Globus pallidus (tissue), 1 donor: Measurements from ENCODE around the gene GNB3.
A peak's percentile ranks its signal among the peaks of the same experiment; 100 is the strongest.

Experiments used
- DNase-seq: peaks from one replicate; pipeline ENCODE4 v3.0.0-alpha.2; 2015; ENCODE audit warnings: low spot score

GNB3 gene

DNA sequence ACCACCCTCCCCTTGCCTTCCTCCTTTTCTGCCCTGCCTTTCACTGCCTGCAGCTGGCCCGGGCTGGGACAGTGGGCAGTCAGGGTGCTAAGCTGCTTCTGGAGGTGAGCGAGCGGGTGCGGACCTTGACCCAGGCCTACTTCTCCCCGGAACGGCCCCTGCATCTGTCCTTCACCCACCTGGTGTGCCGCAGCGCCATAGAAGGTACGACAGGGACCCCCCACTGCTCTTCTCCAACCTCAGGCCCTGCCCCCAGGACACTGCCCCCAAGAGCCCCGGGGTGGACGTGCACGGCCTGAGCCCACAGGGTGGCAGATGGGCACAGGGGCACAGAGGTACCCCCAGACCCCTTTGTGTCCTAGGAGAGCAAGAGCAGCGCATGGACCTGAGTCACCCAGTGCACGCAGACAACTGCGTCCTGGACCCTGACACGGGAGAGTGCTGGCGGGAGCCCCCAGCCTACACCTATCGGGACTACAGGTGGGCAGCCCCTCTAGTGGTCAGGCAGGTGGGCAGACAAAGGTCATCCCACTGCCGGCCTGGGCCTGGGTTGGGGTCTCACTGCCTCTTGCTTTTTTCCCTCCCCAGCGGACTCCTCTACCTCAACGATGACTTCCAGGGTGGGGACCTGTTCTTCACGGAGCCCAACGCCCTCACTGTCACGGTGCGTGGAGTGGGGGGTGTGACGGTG is 3.2 kb upstream of the GNB3 start:
- no peak for DNase-seq

DNA sequence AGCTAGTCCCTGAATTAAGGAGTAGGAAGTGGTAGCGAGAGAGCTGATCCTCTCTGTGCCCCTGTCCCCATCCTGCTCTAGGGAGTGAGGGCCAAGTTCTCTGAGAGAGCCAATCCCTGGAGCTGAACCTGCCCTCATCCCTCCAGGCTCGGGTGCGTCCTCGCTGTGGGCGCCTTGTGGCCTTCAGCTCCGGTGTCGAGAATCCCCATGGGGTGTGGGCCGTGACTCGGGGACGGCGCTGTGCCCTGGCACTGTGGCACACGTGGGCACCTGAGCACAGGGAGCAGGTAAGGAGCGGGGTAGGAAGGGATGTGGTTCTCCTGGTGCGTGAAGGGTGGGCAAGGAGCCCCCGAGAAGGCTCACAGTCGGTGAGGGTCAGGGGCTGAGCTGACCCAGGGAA is 1.9 kb upstream of the GNB3 start:
- DNase-seq: no peak

DNA sequence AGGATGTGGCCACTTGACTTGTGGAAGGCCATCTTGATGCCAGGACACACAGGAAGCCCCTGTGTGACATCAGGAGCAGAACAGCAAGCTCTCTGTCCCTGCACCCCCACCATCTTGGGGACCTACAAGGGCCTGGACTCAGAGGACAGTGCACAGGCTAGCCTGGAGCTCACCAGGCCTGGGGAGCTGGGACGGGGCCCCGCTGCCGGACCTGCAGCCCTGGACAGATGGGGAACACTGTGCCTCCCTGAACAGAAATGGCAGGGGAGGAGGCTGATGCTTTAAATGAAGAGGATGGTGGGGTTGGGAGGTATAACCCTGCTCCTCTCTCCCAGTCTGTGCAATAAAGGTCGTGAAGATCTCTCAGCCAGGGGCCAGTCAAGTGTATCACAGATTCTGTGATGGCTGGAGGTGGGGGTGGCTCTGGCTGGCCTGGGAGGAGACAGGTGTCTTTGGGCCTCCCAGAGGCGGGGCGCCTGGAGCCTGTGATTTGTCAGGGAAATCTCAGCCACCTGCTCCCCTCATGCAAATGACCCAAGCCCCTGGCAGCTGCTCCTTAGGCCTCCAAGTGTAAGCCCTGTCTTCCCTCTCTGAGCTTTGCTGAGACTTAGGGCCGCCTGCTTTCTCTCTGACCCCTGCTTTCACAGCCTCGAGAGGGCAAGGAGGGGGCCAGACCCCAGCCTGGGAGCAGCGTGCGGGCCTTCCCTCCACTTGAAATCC is 1.1 kb upstream of the GNB3 start:
- no peak for DNase-seq

DNA sequence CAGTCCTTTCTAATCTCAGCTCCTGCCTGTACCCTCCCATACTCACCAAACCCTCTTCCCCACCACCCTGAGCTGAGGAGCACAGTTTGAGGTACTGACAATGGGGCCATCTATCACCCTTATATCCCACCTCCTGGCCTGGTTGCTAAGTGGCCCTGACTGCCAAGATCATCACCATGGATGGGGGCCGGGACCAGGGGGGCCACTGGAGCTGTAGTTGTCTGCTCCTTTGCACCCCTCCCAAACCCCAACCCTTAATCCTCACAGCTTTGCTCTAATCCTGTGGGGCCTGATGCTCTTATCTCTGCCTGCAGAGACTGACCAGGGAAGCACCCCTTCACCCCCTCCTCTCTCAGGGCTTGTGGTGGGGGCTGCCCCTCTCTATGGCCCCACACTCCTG is 395 bp upstream of the GNB3 start:
- no peak for DNase-seq

DNA sequence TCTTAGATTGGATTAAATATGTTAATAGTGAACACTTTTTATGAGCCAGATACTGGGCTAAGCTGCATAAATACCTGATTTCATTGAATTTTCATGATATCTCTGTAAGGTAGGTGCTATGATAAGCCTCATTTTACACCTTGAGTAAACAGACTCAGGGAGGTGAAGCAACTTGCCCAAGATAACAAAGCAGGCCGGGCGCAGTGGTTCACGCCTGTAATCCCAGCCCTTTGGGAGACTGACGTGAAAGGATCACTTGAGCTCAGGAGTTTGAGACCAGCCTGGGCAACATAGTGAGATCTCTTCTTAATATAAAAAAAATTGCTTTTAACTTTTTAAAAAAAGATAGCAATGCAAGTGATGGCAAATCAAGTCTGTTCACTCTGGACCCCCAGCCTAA is 1.4 kb downstream of the GNB3 start:
- DNase-seq: no peak

DNA sequence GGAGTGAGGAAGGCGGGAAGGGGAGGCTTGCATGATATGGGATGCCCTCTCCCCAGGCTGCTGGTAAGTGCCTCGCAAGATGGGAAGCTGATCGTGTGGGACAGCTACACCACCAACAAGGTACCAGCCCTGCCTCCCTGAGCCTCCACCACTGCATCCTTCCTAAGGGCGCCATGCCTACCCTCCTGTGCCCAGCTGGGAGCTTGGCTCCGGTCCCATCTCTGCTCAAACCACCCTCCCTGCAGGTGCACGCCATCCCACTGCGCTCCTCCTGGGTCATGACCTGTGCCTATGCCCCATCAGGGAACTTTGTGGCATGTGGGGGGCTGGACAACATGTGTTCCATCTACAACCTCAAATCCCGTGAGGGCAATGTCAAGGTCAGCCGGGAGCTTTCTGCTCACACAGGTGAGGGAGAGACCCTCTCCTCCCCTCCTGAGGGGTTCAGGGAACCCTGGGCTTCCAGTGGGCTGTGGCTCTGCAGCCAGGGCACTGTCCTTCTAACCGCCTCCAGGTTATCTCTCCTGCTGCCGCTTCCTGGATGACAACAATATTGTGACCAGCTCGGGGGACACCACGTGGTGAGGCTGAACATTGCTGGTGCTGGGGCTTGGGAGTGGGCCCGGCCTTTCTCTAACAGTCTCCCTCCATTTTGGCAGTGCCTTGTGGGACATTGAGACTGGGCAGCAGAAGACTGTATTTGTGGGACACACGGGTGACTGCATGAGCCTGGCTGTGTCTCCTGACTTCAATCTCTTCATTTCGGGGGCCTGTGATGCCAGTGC is 2.6 kb downstream of the GNB3 start:
- DNase-seq: no peak

DNA sequence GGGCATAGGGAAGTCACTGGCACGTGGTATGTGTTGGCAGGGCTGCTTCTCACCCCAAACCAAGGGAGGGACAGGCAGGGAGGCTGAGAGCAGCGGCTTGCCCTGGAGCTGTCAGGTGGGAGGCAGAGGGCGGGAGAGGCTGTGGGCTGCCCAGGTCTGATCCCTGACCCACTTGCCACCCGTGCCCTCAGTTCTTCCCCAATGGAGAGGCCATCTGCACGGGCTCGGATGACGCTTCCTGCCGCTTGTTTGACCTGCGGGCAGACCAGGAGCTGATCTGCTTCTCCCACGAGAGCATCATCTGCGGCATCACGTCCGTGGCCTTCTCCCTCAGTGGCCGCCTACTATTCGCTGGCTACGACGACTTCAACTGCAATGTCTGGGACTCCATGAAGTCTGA is 4.7 kb downstream of the GNB3 start:
- no peak for DNase-seq

DNA sequence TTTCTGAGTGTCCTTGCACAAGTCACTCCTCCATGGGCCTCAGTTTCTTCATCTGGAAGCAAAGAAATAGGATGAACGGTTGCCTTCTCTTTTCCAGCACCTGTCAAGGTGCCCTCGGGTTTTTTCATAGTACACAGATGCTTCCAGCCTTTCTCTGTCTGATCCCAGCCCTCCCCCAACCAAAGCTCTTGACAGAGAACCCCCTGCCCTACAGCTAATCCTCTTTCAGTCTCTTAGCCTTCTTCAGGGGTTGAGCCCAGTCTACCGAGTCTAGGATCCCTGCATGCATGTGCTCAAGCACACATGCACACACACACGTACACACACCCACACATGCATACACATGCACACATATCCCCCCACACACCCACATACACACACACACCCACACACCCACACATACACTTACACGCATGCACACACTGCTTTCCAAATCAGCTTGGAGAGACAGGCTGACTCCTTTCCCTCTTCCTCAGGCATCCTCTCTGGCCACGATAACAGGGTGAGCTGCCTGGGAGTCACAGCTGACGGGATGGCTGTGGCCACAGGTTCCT is 5.7 kb downstream of the GNB3 start:
- no peak for DNase-seq

DNA sequence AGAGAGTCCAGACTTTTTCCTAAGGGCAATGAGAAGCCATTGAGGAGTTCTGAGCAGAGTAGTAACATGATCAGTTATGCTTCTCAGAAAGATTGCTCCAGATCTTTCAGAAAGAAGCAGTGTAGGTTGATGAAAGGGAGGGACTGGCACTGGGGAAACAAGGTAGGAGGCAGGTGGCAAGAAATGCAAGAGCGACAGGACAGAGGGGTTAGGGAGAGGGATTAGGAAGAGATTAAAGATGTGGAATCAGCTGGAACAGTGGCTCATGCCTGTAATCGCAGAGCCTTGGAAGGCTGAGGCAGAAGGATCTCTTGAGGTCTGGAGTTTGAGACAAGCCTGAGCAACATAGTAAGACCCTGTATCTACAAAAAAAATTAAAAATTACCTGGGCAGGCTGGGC is 7.0 kb downstream of the GNB3 start:
- DNase-seq: no peak

DNA sequence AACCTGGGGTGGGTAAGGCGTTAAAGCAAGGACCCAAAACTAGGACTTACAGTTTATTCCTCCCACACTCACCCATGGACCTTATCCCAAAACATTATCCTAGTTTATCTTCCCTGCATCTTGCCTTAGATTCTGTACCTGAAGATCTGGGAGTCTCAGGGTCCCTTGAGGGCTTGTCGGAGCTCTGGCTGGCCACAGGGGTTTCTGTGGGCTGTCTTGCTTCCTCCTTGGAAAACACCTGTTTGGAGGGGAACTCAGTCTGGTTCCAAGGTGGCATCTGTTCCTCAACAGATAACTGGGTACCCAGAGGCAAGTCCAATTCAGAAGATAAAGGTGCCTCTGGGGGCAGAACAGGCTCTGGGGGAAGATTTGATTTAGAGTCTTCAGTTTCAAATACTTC is 8.7 kb downstream of the GNB3 start:
- DNase-seq: no peak

DNA sequence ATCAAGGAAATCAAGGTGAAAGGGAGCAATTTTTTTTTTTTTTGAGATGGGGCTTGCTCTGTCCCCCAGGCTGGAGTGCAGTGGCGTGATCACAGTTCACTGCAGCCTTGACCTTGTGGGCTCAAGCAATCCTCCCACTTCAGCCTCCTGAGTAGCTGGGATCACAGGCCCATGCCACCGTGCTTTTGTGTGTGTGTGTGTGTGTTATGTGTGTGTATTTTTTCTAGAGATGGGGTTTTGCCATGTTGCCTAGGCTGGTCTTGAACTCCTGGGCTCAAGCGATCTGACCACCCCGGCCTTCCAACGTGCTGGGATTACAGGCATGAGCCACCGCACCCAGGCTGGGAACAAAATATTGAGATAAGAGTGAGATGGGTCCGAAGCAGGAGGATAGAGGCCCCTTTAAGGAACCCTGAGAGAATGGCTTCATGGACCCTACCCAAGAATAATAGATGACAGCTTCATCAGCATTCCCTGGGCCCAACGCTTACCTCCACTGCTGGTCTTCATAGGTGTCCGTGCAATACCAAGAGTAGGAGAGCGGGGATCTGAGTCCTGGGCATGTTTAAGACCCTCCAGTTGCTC is 9.3 kb downstream of the GNB3 start:
- DNase-seq: no peak

DNA sequence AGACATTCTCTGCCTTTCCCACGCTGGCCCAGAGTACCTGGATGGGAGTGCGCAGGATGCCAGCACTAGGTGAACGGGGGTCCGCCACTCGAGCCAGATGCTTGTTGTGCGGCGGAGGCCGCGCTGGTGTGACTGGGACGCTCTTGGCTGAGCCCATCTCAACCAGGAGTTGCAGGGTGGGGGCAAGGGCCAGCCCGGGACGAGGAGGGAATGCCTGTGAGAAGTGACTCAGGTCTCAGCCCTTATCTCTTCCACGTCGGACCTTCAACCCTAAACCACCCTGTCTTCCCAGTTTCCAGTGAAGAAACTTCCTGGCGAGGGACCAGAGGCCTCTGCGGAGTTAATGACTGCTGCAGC is 10.0 kb downstream of the GNB3 start:
- DNase-seq: no peak

DNA sequence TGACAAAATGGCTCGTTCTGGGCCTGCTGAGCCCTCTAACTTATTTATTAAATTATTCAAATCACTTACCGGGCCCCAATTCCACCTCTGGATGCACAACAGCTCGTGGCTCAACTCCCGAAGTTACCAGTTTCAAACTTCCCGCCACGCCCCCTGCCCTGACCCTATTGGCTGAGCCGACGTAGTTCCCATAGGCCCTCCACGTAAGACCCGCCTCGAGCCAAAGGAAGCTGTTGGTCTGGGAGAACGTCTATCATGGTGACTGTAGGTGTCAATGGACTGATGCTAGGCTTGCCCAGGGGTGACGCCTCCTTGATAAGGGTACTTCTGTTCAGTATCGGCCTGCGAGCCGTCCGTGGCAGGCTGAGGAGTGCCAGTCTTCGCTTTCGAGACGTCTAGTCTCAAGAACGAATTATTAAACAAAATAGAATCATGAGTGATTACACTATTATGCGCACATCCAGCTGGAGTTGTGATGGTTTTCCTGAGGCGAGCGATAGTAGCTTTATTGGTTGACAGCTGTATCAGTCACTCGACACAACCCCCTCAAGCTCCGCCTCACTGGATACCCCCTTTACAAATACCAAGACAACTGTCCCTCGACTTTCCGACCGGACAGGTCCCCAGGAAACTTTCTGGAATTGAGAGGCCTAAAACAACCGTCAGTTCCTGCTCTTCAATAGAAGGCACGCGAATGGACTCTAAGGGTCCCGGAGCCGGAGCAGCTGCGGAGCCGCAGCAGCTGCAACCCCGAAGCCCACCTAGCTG is 10.6 kb downstream of the GNB3 start, which contains the start of gene CDCA3:
Gene CDCA3 (minus strand): TSS at position 134 of the 768 bp plus-strand sequence. CDS start 334 bp downstream, outside the sequence.
- DNase-seq: peak; percentile 99

DNA sequence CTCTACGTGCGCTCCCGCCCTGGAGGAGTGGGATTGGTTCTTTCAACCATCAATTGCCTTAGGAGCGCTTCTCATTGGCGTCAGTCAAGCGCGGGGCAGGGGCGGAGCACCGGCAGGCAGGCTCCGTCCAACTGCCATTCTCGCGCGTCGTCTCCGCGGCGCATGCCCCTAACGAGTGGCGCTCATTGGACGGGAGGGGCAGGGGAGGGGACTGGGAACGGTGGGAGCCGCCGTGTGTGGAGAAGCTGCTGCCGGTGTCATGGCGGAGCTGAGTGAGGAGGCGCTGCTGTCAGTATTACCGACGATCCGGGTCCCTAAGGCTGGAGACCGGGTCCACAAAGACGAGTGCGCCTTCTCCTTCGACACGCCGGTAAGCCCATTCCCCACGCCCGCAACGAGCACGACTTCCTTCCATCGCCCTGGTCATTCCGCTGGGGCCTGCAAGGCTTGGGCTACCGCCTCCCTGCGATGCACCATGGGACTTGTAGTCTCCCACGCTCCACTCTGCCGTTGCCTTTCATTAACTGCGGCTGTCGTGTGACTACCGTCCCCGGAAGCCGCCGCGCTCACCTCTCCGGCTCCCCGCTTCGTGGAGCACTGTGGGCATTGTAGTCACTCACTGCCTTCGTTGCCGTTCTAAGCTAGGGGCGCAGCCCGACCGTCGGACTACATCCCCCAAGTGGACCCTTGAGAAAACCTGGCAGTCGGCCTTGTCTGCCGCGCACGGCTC is 11.4 kb downstream of the GNB3 start, which contains the start of gene USP5:
Gene USP5 (plus strand): TSS at position 230 of the 730 bp plus-strand sequence. CDS start 30 bp downstream, at position 260.
- DNase-seq: peak; percentile 100

DNA sequence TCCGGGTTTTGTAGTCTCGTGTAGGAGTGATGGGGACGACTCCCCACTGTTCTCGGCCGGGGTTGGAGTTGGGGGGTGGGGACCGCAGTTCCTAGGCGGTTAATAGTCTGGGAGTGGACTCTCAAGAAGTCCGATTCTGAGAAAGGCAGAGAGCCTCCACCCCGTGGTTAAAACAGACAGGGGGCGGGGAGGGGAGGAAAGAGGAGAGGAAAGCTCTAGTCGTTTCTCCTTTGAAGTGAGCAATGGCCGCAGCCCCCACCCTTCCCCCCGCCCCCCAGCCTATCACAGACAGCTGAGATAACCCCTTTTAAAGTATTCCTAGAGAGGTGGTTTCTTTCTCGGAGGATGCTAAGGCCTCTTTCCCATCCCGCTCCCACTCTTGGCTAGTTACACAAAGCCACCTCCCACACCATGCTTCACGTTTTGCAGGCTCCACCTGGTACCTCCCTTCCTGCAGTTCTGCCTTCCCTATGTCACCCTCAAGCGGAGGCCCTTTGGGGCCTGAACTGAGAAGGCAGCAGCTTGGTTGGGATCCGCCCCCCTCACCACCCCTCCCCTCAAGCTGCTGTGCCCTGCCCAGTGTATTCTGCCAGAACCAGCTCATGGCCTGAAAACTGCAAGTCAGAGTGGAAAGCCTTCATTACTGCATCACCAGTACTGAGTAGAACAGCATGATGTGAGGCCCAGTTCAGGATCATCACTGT is 12.1 kb downstream of the GNB3 start:
- DNase-seq: peak; percentile 73

DNA sequence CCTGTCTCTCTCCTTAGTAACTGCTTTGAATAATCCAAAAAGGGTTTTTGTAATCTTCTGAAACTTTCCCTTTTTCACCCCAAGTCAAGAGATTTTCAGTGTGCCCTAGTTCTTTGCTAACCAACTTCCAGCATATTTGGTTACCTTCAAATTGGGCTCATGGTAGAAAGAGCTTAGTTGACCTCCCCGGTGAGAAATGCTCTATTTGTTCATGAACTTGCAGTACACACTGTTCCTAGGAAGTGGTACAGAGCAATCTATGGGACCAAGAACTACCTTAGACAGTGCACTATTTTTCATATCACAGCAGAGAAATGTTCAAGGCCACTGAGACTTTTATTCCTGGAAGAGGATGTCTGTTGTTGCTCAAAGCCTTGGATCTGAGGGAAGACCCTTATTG is 12.9 kb downstream of the GNB3 start:
- DNase-seq: no peak

DNA sequence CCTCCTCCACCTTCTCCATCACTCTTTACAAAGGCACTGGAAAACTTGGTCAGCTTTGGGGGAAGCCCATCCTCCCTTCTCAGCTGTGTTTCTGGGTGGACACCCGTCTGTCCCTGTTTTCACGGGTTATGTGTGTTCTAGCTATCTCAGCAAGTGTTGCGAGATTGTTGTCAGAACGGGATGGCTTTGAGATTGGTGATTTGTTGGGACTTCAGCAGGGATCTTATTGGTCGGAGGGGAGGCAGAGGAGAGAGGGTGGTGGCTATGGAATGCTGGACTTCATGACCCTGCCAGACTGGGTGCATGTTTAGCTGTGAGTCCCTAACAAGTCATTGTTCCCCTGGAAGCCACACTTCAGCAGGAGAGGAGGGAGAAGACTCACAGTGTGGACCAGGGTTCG is 13.3 kb downstream of the GNB3 start:
- DNase-seq: no peak

DNA sequence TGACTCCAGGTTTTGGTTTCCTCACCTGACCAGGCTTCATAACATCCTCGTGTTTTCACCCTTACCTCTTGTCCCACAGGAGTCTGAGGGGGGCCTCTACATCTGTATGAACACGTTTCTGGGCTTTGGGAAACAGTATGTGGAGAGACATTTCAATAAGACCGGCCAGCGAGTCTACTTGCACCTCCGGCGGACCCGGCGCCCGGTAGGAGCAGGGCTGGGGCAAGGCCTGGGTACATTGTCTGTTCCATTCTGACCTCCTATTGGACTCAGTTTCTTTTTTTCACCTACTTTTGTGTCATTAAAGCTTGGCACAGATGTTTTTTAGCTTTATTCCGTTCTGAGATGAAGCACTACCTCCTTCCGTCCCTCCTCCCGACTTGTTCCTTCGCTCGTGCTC is 14.6 kb downstream of the GNB3 start:
- no peak for DNase-seq

DNA sequence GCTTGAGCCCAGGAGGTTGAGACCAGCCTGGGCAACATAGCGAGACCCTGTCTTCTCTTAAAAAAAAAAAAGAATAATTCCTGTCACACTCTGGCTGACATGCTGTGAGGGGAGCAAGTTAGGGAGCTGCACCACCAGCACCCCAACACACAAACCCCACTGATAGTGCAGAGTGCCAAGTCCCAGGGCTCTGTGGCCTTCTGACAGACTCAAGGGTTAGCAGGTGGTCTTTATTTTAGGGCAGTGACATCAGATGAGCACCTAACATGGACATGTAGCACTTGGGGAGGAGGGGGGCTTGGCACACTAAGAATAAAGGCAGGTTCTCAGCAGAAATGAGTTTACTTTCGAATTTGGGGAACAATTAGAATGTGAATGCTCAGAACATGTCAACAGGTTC is 18.1 kb downstream of the GNB3 start:
- DNase-seq: no peak

DNA sequence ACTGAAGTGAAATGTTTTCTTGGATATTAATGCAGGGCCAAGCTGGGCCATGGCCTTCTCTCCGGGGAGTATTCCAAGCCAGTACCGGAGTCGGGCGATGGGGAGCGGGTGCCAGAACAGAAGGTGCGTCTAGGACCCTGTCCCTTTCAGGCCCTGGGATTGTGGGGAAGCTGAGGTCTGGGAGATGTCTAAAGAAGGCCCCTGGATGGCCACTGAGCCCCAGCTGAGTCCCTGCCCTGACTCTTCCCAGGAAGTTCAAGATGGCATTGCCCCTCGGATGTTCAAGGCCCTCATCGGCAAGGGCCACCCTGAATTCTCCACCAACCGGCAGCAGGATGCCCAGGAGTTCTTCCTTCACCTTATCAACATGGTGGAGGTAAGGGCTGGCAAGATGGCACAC is 19.4 kb downstream of the GNB3 start:
- no peak for DNase-seq
